Measurements from ENCODE around the gene JUP.
"Not testable (repeated sequence)": the region's sequence is repeated elsewhere in the genome, so short reads cannot be mapped to it uniquely, and the experiment has no call there.

The JUP gene

GRCh38 chr17:41786227-41787020, at the start of gene JUP:
Gene JUP (minus strand): TSS chr17:41786711. CDS start chr17:41771854, 14,857 bp downstream.
- peak; percentile 95 for DNase-seq

GRCh38 chr17:41835800-41836549, 49.5 kb upstream of the JUP start, which contains the start of gene NT5C3B:
Gene NT5C3B (minus strand): TSS chr17:41836232. CDS start chr17:41836193, 39 bp downstream.
- DNase-seq: no peak

DNA sequence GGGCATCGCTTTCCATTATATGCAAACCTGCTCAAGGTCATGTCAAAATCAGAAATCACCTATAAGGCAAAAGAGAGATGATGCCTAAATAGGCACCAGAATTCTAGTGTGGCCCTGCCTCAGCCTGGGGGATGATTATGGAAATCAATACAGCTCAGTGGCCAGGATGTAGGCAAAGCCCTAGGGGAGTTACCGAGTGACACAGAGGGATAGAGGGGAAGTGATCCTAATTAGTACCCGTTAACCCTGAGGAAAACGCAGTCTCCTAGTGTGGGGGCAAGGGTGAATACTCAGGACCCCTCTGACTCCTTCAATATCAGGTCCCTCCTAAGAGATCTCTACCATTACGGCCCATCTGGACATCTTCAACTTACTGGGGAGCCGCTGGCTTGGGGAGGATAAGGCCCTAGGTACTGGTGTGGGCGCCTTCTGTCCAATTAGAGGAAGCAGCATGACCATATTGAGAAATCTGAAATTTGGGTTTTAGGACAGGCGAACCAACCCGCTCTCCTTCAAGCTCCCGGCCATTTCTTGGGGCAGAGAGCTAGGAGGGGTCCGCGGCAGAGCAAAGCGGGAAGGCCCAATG, 48.8 kb upstream of the JUP start:
- no peak for DNase-seq

- DNase-seq: not testable (repeated sequence)
Measured at GRCh38 chr17:41829961-41830360, 43.5 kb upstream of the JUP start.

DNA sequence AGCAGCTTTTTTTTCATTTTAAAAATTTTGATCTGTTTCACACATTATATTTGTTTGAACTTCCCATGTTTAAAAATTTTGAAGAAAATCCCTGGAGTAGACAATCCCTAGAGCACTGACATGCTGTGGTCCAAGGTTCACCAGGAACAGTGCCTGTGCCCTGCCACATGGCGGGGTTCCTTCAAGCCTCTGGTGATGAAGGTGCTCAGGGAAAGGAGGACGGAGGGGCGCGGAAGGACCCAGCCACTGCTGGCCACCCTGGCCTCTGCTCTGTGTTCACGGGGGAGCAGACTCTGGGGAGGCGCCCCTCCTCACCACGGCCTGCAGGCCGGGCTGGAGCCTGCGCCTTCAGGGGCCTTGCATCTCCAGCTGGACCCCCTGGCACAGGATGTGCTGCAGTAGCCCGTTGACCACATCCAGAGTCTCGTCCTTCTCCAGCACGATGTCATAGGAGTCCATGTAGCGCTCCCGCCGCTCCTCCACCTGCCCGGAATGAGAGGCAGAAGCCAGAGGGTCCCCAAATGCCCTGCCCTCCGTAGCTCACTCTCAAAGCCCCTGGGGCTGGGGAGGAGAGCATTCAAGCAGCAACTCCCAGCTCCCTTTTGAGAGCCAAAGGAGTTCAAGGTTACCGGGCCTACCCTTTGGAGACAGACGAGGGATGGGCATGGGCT, 38.8 kb upstream of the JUP start:
- no peak for DNase-seq

- no peak for DNase-seq
Measured at GRCh38 chr17:41824086-41824485, 37.6 kb upstream of the JUP start.

DNA sequence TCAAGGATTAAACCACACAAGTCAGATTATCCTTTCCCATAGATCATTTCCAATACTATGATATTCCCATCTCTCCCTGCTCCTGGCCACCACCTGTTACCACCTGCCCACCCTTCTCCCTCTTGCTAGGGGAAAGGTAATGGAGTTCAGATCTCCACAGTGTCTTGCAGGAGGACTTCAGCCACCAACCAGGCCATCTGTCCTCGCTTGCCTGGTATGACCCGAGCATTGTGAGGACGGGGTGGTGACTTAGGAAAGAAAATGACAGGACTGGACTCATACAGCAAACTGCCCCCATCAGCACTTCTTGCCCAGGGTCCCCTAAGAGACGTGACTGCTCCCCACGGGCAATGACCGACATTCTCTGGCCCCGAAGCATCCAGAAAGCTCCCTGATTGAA, 37.1 kb upstream of the JUP start:
- no peak for DNase-seq

- DNase-seq: no peak
Measured at GRCh38 chr17:41823141-41823524, 36.6 kb upstream of the JUP start.

DNA sequence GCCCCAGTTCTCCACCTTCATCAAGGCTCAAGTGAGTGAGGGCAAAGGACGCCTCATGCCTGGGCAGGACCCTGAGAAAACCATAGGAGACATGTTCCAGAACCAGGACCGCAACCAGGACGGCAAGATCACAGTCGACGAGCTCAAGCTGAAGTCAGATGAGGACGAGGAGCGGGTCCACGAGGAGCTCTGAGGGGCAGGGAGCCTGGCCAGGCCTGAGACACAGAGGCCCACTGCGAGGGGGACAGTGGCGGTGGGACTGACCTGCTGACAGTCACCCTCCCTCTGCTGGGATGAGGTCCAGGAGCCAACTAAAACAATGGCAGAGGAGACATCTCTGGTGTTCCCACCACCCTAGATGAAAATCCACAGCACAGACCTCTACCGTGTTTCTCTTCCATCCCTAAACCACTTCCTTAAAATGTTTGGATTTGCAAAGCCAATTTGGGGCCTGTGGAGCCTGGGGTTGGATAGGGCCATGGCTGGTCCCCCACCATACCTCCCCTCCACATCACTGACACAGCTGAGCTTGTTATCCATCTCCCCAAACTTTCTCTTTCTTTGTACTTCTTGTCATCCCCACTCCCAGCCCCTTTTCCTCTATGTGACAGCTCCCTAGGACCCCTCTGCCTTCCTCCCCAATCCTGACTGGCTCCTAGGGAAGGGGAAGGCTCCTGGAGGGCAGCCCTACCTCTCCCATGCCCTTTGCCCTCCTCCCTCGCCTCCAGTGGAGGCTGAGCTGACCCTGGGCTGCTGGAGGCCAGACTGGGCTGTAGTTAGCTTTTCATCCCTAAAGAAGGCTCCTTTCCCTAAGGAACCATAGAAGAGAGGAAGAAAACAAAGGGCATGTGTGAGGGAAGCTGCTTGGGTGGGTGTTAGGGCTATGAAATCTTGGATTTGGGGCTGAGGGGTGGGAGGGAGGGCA, 36.0 kb upstream of the JUP start:
- DNase-seq: no peak

- DNase-seq: no peak
Measured at GRCh38 chr17:41821776-41822175, 35.3 kb upstream of the JUP start.

GRCh38 chr17:41818024-41818423, 31.5 kb upstream of the JUP start:
- no peak for DNase-seq

GRCh38 chr17:41816637-41817320, 30.3 kb upstream of the JUP start:
- DNase-seq: no peak

GRCh38 chr17:41814195-41814594, 27.7 kb upstream of the JUP start:
- DNase-seq: no peak

DNA sequence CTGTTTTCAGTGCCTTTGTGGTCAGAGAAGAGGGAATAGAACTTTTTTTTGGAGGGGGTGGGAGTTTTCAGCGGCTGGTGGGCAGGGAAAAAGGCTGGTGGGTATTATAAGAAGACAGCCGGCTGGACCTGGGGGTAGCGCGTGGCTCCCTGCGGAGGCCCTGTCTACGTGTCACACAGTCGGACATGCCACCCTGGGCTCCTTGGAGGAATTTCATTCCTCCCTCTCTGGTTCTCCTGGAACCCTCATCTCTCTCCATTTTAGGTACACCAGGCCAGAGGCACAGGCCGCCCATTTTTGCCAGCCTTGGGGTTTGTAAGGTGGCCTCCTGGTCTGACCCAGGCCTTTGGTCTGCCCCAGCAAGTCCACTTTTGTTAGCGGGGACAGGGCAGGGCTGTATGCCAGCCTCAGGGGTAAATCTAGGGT, 27.2 kb upstream of the JUP start:
- no peak for DNase-seq

DNA sequence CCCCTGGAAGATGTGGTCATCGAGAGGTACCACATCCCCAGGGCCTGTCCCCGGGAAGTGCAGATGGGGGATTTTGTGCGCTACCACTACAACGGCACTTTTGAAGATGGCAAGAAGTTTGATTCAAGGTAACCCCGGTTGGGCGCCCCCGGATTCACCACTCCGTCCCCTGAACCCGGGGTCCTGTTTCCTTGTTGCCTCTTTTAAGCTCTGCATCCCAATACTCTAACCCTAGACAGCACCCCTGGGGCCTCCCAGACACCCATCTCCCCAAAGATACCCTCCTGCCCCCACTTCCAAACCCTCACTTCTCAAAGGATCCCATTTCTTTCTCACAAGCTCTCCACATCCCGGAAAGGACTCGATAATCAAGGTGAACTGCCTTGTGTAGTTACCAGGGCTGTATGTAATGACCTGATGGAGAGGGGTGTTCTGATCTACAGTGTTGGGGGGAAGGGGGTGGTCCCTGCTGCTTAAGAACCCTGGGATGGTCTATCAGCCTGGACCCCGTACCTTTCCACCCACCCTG, 26.7 kb upstream of the JUP start:
- DNase-seq: no peak

DNA sequence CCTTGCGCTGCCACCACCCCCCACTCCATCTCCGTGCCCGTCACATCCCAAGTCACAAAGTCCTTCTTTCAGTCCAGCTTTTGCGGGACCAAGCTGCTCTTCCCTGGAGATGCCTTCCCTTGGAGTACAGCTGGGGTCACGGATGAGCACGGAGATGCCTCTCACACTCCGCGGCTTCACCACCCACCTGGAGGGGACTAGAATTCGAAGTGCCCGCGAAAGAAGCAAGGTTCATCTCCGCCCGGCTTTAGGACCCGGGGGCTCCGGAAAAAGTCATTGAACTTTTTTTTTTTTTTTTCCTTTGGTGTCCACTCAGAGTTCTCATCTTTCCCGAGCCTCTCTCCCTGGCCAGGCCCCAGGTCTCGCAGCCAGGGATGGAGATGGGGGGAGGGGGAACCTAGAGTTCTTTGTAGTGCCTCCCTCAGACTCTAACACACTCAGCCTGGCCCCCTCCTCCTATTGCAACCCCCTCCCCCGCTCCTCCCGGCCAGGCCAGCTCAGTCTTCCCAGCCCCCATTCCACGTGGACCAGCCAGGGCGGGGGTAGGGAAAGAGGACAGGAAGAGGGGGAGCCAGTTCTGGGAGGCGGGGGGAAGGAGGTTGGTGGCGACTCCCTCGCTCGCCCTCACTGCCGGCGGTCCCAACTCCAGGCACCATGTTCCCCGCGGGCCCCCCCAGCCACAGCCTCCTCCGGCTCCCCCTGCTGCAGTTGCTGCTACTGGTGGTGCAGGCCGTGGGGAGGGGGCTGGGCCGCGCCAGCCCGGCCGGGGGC, 26.1 kb upstream of the JUP start, which contains the start of gene FKBP10:
TSS of gene FKBP10 (plus strand) at position 624 of the 771 bp plus-strand sequence. CDS start at position 655, 31 bp downstream.
- DNase-seq: no peak

GRCh38 chr17:41811549-41812380, 25.3 kb upstream of the JUP start, which contains the start of gene P3H4:
Gene P3H4 (minus strand): TSS chr17:41811949. CDS start chr17:41811915, 34 bp downstream.
- DNase-seq: peak; percentile 21

- no peak for DNase-seq
Measured at GRCh38 chr17:41810659-41811548, 24.4 kb upstream of the JUP start.
